KOPT-K1 (cell line): Measurements from ENCODE around the gene MRPL4.
"Not testable (repeated sequence)": the region's sequence is repeated elsewhere in the genome, so short reads cannot be mapped to it uniquely, and the experiment has no call there.

ENCODE experiments used
- H3K27ac ChIP-seq: fragments of 200-600 bp; sonication (generic); 2 replicates; pipeline ENCODE4 v1.5.1; 2016; ENCODE audit warnings: antibody characterized with exemption, mild to moderate bottlenecking, low read depth, low read length; ENCODE audit not compliant: poor library complexity, severe bottlenecking
- H3K36me3 ChIP-seq: fragments of 200-600 bp; sonication (generic); 2 replicates; pipeline ENCODE4 v1.5.1; 2017; ENCODE audit warnings: antibody characterized with exemption, mild to moderate bottlenecking, low read length, moderate library complexity; ENCODE audit not compliant: insufficient read depth
- H3K9me3 ChIP-seq: fragments of 200-600 bp; sonication (generic); 2 replicates; pipeline ENCODE4 v1.5.1; 2017; ENCODE audit warnings: antibody characterized with exemption, low read length, mild to moderate bottlenecking; ENCODE audit not compliant: insufficient read depth, poor library complexity, severe bottlenecking

The MRPL4 gene

DNA sequence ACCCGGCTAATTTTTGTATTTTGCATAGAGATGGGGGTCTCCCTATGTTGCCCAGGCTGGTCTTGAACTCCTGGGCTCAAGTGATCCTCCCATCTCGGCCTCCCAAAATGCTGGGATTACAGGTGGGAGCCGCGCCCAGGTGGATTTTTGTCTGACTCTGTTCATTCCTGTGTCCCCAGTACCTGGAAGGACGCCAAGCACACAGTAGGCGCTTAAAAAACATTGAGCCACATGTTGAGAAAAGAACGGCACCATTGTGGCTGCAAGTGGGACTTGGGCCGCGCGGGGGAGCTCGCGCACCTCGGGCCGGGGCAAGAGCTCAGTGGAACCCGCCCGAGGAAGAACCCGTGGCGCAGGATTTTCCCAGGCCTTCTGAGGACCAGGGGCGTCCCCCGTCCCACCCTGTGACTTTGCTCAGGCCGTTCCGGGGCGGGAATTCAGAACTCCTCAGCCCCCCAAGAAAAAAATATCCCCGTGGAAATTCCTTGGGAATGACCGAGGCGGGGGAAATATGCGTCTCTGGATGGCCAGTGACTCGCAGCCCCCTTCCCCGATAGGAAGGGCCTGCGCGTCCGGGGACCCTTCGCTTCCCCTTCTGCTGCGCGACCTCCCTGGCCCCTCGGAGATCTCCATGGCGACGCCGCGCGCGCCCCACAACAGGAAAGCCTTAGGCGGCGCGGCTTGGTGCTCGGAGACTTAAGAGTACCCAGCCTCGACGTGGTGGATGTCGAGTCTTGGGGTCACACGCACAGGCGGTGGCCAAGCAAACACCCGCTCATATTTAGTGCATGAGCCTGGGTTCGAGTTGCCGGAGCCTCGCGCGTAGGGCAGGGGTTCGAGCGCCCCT, 17.5 kb downstream of the MRPL4 start:
- Histone ChIP-seq H3K36me3 (no peaks in the 10 kb centered on the region), H3K27ac (no peak overlapping the region), H3K9me3 (no peaks in the 10 kb centered on the region)

DNA sequence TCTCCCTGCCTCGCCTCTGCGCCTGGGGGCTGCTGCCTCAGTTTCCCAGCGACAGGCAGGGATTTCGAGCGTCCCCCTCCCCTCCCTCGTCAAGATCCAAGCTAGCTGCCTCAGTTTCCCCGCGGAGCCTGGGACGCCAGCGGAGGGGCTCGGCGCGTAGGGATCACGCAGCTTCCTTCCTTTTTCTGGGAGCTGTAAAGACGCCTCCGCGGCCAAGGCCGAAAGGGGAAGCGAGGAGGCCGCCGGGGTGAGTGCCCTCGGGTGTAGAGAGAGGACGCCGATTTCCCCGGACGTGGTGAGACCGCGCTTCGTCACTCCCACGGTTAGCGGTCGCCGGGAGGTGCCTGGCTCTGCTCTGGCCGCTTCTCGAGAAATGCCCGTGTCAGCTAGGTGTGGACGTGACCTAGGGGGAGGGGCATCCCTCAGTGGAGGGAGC, 18.2 kb downstream of the MRPL4 start:
- no peaks in the 10 kb centered on the region for H3K9me3 ChIP-seq

DNA sequence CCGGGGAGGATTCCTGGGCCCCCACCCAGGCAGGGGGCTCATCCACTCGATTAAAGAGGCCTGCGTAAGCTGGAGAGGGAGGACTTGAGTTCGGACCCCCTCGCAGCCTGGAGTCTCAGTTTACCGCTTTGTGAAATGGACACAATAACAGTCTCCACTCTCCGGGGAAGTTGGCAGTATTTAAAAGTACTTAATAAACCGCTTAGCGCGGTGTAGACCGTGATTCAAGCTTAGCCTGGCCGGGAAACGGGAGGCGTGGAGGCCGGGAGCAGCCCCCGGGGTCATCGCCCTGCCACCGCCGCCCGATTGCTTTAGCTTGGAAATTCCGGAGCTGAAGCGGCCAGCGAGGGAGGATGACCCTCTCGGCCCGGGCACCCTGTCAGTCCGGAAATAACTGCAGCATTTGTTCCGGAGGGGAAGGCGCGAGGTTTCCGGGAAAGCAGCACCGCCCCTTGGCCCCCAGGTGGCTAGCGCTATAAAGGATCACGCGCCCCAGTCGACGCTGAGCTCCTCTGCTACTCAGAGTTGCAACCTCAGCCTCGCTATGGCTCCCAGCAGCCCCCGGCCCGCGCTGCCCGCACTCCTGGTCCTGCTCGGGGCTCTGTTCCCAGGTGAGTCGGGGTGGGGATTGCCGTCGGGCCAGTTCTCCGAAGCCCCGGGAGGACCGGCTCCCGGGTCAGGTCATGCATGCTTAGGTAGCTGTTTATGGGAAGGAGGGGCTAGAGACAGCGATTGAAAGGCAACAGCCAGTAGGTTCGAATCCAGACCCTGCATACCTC, 18.8 kb downstream of the MRPL4 start, which contains the start of gene ICAM1:
TSS of gene ICAM1 (plus strand) at position 505 of the 779 bp plus-strand sequence. CDS start at position 545, 40 bp downstream.
- Histone ChIP-seq H3K9me3 (no peaks in the 10 kb centered on the region), H3K27ac (peak within 1 kb of the TSS; percentile 45), H3K36me3 (no peaks in the 10 kb centered on the region)

More for the DNA sequence above, 18.2 kb downstream of the MRPL4 start:
- no peaks in the 10 kb centered on the region for H3K36me3 ChIP-seq
- H3K27ac ChIP-seq = peak overlapping the region; percentile 45

DNA sequence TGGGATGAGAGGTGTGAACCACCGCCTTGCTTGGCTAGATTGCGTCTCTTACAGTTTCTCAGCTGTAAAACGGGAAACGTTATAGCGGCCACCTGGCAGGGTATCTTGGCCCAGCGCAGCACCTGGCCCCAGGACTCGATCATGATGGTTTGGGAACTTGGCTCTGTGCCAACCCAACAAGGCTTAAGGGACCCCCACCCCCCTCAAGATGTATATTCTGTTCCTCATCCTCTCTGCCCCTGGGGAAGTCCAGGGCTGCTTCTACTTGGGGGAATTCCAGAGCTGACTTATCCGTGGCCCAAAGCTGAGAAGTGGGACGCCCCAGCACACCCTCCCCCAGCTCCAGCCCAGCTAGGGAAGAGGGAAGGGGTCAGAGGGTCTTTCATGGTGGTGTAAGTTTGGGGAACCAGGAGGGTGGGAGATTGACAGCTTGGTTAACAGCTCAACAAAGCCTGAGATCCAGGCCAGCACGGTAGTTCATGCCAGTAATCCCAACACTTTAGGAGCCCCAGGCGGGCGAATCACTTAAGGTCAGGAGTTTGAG, 19.6 kb downstream of the MRPL4 start:
- H3K9me3 ChIP-seq = no peaks in the 10 kb centered on the region
- H3K27ac ChIP-seq = no peak overlapping the region
- H3K36me3 ChIP-seq = no peaks in the 10 kb centered on the region

DNA sequence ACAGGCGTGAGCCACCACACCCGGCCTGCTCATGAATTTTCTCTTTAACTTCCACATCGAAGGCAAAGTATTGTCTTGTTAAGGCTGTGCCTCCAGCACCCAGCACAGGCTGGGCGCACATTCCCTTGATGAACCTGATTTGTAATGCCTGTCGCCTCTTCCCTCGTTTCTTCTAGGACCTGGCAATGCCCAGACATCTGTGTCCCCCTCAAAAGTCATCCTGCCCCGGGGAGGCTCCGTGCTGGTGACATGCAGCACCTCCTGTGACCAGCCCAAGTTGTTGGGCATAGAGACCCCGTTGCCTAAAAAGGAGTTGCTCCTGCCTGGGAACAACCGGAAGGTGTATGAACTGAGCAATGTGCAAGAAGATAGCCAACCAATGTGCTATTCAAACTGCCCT, 22.6 kb downstream of the MRPL4 start:
- Histone ChIP-seq H3K36me3 (no peaks in the 10 kb centered on the region), H3K27ac (no peak overlapping the region), H3K9me3 (no peaks in the 10 kb centered on the region)

DNA sequence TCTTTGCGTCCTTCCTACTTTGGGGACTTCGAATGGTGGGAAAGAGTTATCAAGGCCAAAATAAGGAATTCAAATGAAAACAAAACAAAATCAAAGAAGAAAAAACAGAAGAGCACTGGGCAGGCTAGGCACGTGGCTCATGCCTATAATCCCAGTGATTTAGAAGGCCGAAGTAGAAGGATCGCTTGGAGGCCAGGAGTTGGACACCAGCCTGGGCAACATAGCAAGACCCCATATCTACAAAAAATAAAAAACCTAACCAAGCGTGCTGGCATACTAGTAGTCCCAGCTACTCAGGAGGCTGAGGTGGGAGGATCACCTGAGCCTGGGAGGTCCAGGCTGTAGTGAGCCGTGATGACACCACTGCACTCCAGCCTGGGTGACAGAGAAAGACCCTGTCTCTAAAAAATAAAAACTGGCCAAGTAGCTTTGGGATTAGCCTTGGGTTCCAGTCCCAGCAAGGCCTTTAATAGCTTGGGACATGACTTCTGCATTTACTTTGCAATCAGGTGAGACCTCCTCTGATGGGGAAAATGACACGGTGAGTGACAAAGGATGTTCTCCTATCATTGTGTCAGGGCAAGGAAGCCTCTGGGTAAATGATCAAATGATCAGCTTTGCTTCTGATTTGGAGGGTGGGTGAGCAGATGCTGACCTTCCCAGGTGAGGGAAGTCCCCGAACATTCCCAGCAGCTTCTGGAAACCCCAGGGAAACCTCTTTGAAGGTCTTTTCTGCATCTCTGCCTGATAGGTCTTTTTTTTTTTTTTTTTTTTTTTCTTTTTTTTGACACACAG, 26.0 kb downstream of the MRPL4 start:
- Histone ChIP-seq H3K36me3 (no peaks in the 10 kb centered on the region), H3K27ac (no peak overlapping the region), H3K9me3 (no peaks in the 10 kb centered on the region)

DNA sequence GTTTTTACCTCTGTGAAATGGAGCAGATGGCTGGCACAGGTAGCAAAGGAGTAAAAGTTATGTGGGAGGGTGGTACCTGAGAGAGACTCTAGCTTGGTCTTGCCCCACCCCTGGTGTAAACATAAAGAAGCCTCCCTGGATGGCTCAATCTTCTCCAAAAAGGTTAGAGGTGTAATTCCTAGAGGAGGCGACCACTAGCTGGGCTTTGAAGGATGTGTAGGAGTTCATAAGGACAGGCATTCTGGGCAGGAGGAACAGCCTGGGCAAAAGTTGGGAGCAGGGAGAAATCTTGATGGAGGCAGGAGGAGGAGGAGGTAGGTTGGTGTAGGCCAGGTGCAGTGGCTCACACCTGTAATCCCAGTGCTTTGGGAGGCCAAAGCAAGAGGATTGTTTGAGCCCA, 26.9 kb downstream of the MRPL4 start:
- H3K36me3 ChIP-seq = no peaks in the 10 kb centered on the region
- no peak overlapping the region for H3K27ac ChIP-seq
- H3K9me3 ChIP-seq = no peaks in the 10 kb centered on the region

DNA sequence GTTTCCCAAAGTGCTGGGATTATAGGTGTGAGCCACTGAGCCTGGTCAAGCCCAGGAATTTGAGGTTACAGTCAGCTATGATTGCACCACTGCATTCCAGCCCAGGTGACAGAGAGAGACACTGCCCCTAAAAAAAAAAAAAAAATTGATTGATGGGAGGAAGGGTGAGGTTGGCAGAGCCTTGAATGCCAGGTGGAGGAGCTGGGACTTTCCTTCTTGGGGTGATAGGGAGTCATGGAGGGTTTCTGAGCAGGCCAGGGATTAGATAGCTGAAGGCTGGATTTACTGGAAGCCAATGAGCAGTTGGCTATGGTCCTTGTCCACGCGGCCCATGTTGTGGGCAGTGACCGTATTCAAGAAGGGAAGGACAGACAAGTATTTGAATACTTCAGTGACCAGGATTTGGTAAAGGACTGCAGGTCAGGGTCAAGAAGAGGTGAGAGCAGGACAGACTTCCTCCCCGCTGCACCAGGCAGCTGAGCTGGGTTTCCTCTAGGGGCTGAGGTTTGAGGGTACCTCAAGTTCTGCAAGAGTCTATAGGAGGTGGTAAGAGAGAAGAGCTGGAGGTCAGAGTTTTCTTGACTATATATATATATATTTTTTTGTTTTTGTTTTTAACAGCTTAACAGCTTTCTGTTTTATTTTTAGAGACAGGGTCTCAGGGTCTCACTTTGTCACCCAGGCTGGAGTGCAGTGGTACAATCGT, 27.9 kb downstream of the MRPL4 start:
- no peaks in the 10 kb centered on the region for H3K36me3 ChIP-seq

DNA sequence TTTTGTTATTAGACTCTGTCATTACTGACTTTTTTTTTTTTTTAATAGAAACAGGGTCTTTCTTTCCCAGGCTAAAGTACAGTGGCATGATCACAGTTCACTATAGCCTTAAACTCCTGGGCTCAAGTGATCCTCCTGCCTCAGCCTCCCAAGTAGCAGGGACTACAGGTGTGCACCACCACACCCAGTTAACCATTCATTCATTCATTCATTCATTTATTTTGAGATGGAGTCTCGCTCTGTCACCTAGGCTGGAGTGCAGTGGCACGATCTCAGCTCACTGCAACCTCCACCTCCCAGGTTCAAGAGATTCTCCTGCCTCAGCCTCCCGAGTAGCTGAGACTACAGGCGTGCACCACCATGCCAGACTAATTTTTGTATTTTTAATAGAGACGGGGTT, 30.0 kb downstream of the MRPL4 start:
- H3K9me3 ChIP-seq = not testable (repeated sequence)

More for the DNA sequence above, 27.9 kb downstream of the MRPL4 start:
- Histone ChIP-seq H3K9me3 (no peaks in the 10 kb centered on the region), H3K27ac (no peak overlapping the region)

DNA sequence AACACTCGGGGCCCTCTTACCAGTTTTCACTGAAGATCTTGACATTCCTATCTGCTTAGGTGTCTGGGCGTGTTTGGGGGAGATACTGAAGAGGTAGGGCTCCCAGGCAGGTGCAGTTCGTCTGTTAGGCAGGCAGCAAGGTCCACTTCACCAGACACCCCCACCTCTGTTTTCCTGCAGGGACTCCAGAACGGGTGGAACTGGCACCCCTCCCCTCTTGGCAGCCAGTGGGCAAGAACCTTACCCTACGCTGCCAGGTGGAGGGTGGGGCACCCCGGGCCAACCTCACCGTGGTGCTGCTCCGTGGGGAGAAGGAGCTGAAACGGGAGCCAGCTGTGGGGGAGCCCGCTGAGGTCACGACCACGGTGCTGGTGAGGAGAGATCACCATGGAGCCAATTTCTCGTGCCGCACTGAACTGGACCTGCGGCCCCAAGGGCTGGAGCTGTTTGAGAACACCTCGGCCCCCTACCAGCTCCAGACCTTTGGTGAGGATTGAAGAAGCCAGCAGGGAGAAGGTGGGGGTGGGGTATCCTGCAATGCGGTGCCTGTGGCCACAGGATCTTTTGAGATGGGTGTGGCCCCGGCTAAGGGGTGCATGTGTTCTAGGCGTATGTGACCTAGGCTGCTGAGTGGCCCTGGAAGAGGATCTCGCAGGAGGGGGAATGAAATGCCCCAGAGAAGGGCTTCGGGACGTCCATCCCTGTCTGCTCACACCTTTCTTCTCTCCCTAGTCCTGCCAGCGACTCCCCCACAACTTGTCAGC, 31.5 kb downstream of the MRPL4 start:
- no peaks in the 10 kb centered on the region for H3K36me3 ChIP-seq
- peaks cover 6% of the 10 kb centered on the region for H3K9me3 ChIP-seq
- H3K27ac ChIP-seq = no peak overlapping the region

More for the DNA sequence above, 30.0 kb downstream of the MRPL4 start:
- H3K27ac ChIP-seq, H3K36me3 ChIP-seq: not testable (repeated sequence)

DNA sequence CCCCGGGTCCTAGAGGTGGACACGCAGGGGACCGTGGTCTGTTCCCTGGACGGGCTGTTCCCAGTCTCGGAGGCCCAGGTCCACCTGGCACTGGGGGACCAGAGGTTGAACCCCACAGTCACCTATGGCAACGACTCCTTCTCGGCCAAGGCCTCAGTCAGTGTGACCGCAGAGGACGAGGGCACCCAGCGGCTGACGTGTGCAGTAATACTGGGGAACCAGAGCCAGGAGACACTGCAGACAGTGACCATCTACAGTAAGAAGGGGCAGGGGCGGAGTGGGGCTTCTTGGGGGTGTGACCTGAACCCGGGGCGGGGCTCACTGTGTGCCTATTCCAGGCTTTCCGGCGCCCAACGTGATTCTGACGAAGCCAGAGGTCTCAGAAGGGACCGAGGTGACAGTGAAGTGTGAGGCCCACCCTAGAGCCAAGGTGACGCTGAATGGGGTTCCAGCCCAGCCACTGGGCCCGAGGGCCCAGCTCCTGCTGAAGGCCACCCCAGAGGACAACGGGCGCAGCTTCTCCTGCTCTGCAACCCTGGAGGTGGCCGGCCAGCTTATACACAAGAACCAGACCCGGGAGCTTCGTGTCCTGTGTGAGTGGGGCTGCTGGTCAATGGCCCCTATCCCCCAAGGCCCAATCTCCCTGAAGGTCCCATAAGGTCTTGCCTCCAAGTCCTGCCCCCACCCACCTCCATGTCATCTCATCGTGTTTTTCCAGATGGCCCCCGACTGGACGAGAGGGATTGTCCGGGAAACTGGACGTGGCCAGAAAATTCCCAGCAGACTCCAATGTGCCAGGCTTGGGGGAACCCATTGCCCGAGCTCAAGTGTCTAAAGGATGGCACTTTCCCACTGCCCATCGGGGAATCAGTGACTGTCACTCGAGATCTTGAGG, 32.3 kb downstream of the MRPL4 start:
- Histone ChIP-seq H3K36me3 (no peaks in the 10 kb centered on the region), H3K9me3 (peaks cover 14% of the 10 kb centered on the region), H3K27ac (no peak overlapping the region)

DNA sequence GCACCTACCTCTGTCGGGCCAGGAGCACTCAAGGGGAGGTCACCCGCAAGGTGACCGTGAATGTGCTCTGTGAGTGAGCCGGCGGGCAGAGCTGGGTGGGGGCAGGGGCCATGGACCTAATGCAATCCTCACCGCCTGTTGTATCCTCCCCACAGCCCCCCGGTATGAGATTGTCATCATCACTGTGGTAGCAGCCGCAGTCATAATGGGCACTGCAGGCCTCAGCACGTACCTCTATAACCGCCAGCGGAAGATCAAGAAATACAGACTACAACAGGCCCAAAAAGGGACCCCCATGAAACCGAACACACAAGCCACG, 32.9 kb downstream of the MRPL4 start:
- no peaks in the 10 kb centered on the region for H3K36me3 ChIP-seq
- peaks cover 16% of the 10 kb centered on the region for H3K9me3 ChIP-seq
- no peak overlapping the region for H3K27ac ChIP-seq

DNA sequence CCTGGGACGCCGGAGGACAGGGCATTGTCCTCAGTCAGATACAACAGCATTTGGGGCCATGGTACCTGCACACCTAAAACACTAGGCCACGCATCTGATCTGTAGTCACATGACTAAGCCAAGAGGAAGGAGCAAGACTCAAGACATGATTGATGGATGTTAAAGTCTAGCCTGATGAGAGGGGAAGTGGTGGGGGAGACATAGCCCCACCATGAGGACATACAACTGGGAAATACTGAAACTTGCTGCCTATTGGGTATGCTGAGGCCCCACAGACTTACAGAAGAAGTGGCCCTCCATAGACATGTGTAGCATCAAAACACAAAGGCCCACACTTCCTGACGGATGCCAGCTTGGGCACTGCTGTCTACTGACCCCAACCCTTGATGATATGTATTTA, 33.4 kb downstream of the MRPL4 start:
- H3K9me3 ChIP-seq = peaks cover 21% of the 10 kb centered on the region
- no peaks in the 10 kb centered on the region for H3K36me3 ChIP-seq
- H3K27ac ChIP-seq = no peak overlapping the region
